IPS-18a (cell line): ENCODE measurements around the gene SCYGR5.
"Not testable (repeated sequence)": the region's sequence is repeated elsewhere in the genome, so short reads cannot be mapped to it uniquely, and the experiment has no call there.

ENCODE experiments used
- H3K27ac ChIP-seq: one replicate; pipeline ENCODE4 v1.5.1; 2013; ENCODE audit warnings: low read length
- H3K27me3 ChIP-seq: one replicate; pipeline ENCODE4 v1.6.1; 2013; ENCODE audit warnings: mild to moderate bottlenecking, low read length; ENCODE audit not compliant: control insufficient read depth, insufficient read depth
- H3K36me3 ChIP-seq: one replicate; pipeline ENCODE4 v1.6.1; 2013; ENCODE audit warnings: low read depth, low read length; ENCODE audit not compliant: control insufficient read depth
- H3K4me1 ChIP-seq: one replicate; pipeline ENCODE4 v1.6.1; 2013; ENCODE audit warnings: low read depth, low read length; ENCODE audit not compliant: control insufficient read depth
- H3K4me3 ChIP-seq: one replicate; pipeline ENCODE4 v1.5.1; 2013; ENCODE audit warnings: low read length
- H3K9ac ChIP-seq: one replicate; pipeline ENCODE4 v1.6.1; 2013; ENCODE audit warnings: mild to moderate bottlenecking, low read length, moderate library complexity
- H3K9me3 ChIP-seq: one replicate; pipeline ENCODE4 v1.6.1; 2013; ENCODE audit warnings: low read depth, low read length; ENCODE audit not compliant: control insufficient read depth

The SCYGR5 gene, protein sequence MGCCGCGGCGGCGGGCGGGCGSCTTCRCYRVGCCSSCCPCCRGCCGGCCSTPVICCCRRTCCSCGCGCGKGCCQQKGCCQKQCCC

GRCh38 chr2:227666631-227667170 is at the start of gene SCYGR5:
SCYGR5 (plus strand) TSS chr2:227666804; CDS start chr2:227666804, 0 bp downstream.
- H3K4me1 ChIP-seq, result peaks cover 12% of the 10 kb centered on the region
- not testable (repeated sequence) for H3K4me3 ChIP-seq, H3K9me3 ChIP-seq, H3K27me3 ChIP-seq, H3K27ac ChIP-seq, H3K9ac ChIP-seq, H3K36me3 ChIP-seq

- Histone ChIP-seq H3K4me3 (no peak within 1 kb of the TSS), H3K27me3 (no peaks in the 10 kb centered on the region), H3K36me3 (no peaks in the 10 kb centered on the region), H3K27ac (no peak within 1 kb of the TSS), H3K9ac (no peak within 1 kb of the TSS), H3K4me1 (peaks cover 11% of the 10 kb centered on the region), H3K9me3 (no peaks in the 10 kb centered on the region)
These were observed 49.0 kb upstream of the SCYGR5 start, which contains the start of gene SCYGR4 for GRCh38 chr2:227617316-227618230. SCYGR4 (plus strand) TSS chr2:227617498; CDS start chr2:227617498, 0 bp downstream.

GRCh38 chr2:227623226-227623625 is 43.4 kb upstream of the SCYGR5 start:
- Histone ChIP-seq H3K27me3 (no peaks in the 10 kb centered on the region), H3K4me3 (no peak overlapping the region), H3K27ac (no peak overlapping the region), H3K9me3 (no peaks in the 10 kb centered on the region), H3K9ac (no peak overlapping the region), H3K4me1 (no peaks in the 10 kb centered on the region), H3K36me3 (no peaks in the 10 kb centered on the region)

GRCh38 chr2:227625420-227625819 is 41.2 kb upstream of the SCYGR5 start:
- H3K4me3 ChIP-seq, result no peak overlapping the region
- no peaks in the 10 kb centered on the region for H3K27me3 ChIP-seq
- H3K9me3 ChIP-seq, result no peaks in the 10 kb centered on the region
- H3K9ac ChIP-seq, result no peak overlapping the region
- no peaks in the 10 kb centered on the region for H3K36me3 ChIP-seq
- H3K27ac ChIP-seq, result no peak overlapping the region
- H3K4me1 ChIP-seq, result no peaks in the 10 kb centered on the region

DNA sequence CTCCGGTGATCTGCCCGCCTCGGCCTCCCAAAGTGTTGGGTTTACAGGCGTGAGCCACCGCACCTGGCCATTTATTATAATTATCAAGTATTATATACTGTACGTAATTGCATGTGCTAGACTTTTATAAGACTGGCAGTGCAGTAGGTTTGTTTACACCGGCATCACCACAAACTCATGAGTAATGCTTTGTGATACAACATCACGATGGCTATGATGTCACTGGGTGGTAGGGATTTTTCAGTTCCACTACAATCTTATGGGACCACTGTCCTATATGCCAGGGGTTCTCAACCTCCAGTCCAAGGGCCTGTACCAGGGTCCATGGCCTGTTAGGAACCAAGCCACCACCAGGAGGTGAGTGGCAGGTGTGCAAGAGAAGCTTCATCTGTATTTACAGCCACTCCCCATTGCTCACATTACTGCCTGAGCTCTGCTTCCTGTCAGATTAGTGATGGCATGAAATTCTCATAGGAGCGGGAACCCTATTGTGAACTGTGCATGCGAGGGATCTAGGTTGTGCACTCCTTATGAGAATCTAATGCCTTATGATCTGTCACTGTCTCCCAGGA is 39.9 kb upstream of the SCYGR5 start:
- no peak overlapping the region for H3K9ac ChIP-seq
- no peak overlapping the region for H3K4me3 ChIP-seq
- H3K36me3 ChIP-seq, result no peaks in the 10 kb centered on the region

DNA sequence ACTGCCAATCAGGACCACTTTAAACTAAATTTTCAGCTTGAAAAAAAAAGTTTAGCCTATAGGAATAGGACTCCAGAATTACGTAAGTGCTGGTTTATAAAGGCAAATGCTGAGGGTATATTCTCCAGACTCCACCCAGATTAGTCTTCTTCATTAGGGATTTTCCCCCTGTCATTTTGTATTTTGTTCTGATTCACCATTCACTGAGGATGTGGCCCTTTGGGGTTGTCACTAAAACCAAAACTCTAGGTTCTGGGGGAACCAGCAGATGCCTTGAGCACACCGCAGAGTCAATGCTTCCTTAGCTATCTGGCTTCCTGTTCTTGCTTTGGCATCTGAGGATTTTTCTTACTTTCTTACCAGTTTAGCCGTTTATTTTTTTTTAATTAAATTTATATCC is 38.8 kb upstream of the SCYGR5 start:
- H3K4me3 ChIP-seq, result no peak overlapping the region
- H3K36me3 ChIP-seq, result no peaks in the 10 kb centered on the region
- H3K27me3 ChIP-seq, result no peaks in the 10 kb centered on the region
- no peak overlapping the region for H3K9ac ChIP-seq
- H3K9me3 ChIP-seq, result no peaks in the 10 kb centered on the region
- no peaks in the 10 kb centered on the region for H3K4me1 ChIP-seq
- no peak overlapping the region for H3K27ac ChIP-seq

More for the DNA sequence above, 39.9 kb upstream of the SCYGR5 start:
- Histone ChIP-seq H3K4me1 (no peaks in the 10 kb centered on the region), H3K27me3 (no peaks in the 10 kb centered on the region), H3K9me3 (no peaks in the 10 kb centered on the region), H3K27ac (no peak overlapping the region)

DNA sequence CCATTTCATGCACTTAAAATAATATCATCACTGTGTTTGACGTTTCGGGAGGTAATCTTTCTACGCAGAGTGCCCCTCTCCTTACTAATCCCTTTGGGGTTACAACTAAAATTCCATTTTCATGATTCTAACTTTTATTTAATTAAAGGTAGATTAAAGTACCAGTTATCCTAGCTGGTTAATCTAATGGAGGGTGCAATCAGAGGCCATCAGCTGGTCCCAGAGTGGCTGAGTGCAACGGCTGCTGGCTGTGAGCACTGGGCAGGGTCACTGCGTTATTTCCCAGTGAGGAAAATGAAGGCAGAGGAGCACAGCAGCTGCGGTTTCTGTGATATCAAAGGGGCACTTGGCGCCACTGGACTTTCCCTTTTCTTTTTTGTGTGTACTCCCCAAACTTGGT is 37.2 kb upstream of the SCYGR5 start:
- no peaks in the 10 kb centered on the region for H3K9me3 ChIP-seq

GRCh38 chr2:227630322-227630721 is 36.3 kb upstream of the SCYGR5 start:
- H3K9ac ChIP-seq, result no peak overlapping the region
- H3K27ac ChIP-seq, result no peak overlapping the region
- no peaks in the 10 kb centered on the region for H3K4me1 ChIP-seq

More for the DNA sequence above, 37.2 kb upstream of the SCYGR5 start:
- no peaks in the 10 kb centered on the region for H3K4me1 ChIP-seq
- no peak overlapping the region for H3K4me3 ChIP-seq
- no peak overlapping the region for H3K9ac ChIP-seq
- no peaks in the 10 kb centered on the region for H3K36me3 ChIP-seq
- no peaks in the 10 kb centered on the region for H3K27me3 ChIP-seq
- H3K27ac ChIP-seq, result no peak overlapping the region

GRCh38 chr2:227632827-227633226 is 33.8 kb upstream of the SCYGR5 start:
- Histone ChIP-seq H3K4me3 (no peak overlapping the region), H3K4me1 (no peaks in the 10 kb centered on the region), H3K27me3 (no peaks in the 10 kb centered on the region)

More at GRCh38 chr2:227630322-227630721, 36.3 kb upstream of the SCYGR5 start:
- Histone ChIP-seq H3K36me3 (no peaks in the 10 kb centered on the region), H3K9me3 (no peaks in the 10 kb centered on the region), H3K27me3 (no peaks in the 10 kb centered on the region), H3K4me3 (no peak overlapping the region)

GRCh38 chr2:227634201-227634600 is 32.4 kb upstream of the SCYGR5 start:
- Histone ChIP-seq H3K4me3 (no peak overlapping the region), H3K4me1 (no peaks in the 10 kb centered on the region), H3K36me3 (no peaks in the 10 kb centered on the region), H3K9me3 (no peaks in the 10 kb centered on the region), H3K27me3 (no peaks in the 10 kb centered on the region), H3K9ac (no peak overlapping the region), H3K27ac (no peak overlapping the region)

More at GRCh38 chr2:227632827-227633226, 33.8 kb upstream of the SCYGR5 start:
- no peak overlapping the region for H3K9ac ChIP-seq
- H3K36me3 ChIP-seq, result no peaks in the 10 kb centered on the region
- no peaks in the 10 kb centered on the region for H3K9me3 ChIP-seq
- no peak overlapping the region for H3K27ac ChIP-seq

GRCh38 chr2:227642656-227643055 is 23.9 kb upstream of the SCYGR5 start:
- H3K9me3 ChIP-seq, result no peaks in the 10 kb centered on the region
- no peak overlapping the region for H3K4me3 ChIP-seq
- H3K4me1 ChIP-seq, result no peaks in the 10 kb centered on the region
- no peaks in the 10 kb centered on the region for H3K27me3 ChIP-seq
- no peaks in the 10 kb centered on the region for H3K36me3 ChIP-seq
- no peak overlapping the region for H3K9ac ChIP-seq
- H3K27ac ChIP-seq, result no peak overlapping the region
